Measurements from ENCODE around the gene MAPK8IP3.

DNA sequence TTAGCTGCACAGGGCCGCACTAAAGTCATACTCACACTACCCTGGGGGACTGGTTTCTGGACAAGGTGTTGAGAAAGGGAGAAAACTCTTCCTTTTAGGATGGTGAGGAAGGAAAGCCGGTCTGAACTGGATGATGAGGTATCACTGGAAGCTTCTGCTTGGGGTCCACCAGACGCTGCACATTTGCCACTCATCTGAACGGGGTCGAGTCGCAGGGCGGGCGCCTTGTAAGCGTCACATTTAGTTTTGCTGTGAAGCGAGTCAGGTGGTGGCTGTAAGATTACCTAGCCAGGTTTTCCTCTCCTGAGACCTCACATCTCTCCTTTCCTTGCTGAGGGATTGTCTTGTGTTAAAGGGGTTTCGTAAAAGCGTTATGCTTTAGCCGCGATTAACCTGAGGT is 25.6 kb upstream of the MAPK8IP3 start:
- TF ChIP-seq CTCF (conservative IDR thresholded peaks at IDR 0.05; ENCODE audit: low read depth, low read length) (no peak), EZH2 (IDR thresholded peaks at IDR 0.05; ENCODE audit: low read length, unreplicated experiment) (no peak)
